Endothelial cell of umbilical vein (primary cell): ENCODE data around the gene KRT71.

Source experiments
- EZH2 ChIP-seq: IDR thresholded peaks from 2 replicates; pipeline ENCODE4 v1.6.1; 2012; ENCODE audit warnings: borderline replicate concordance, low read depth, mild to moderate bottlenecking, moderate library complexity, low read length, inconsistent platforms; ENCODE audit not compliant: severe bottlenecking
- FOS ChIP-seq: IDR thresholded peaks from 2 replicates; pipeline ENCODE4 v1.6.1; 2011; ENCODE audit warnings: mild to moderate bottlenecking, low read length, moderate library complexity, borderline replicate concordance; ENCODE audit not compliant: insufficient read depth
- POLR2A ChIP-seq: IDR thresholded peaks from 2 replicates; pipeline ENCODE4 v1.6.1; 2012; ENCODE audit warnings: low read depth, mild to moderate bottlenecking, control low read depth, low read length
- POLR2AphosphoS5 ChIP-seq: IDR thresholded peaks from 2 replicates; pipeline ENCODE4 v1.6.1; 2012; ENCODE audit warnings: low read depth, mild to moderate bottlenecking, control low read depth, low read length, moderate library complexity; ENCODE audit not compliant: insufficient read depth
- TF ChIP-seq, protein P1 (sequence below), 2 donors: IDR thresholded peaks; 1 replicate in 1 of 2; 2 replicates in 1 of 2; pipeline ENCODE4 v1.5.1; 2011; ENCODE audit warnings: low read length in 2 of 2, mild to moderate bottlenecking in 2 of 2, moderate library complexity in 2 of 2, control low read depth in 1 of 2, inconsistent platforms in 1 of 2, low read depth in 1 of 2; ENCODE audit not compliant: insufficient read depth in 1 of 2; ENCODE audit errors: extremely low read depth in 1 of 2
- TF ChIP-seq, protein P2 (sequence below): IDR thresholded peaks from 2 replicates; pipeline ENCODE4 v1.6.1; 2011; ENCODE audit not compliant: insufficient read depth, insufficient read length

DNA sequence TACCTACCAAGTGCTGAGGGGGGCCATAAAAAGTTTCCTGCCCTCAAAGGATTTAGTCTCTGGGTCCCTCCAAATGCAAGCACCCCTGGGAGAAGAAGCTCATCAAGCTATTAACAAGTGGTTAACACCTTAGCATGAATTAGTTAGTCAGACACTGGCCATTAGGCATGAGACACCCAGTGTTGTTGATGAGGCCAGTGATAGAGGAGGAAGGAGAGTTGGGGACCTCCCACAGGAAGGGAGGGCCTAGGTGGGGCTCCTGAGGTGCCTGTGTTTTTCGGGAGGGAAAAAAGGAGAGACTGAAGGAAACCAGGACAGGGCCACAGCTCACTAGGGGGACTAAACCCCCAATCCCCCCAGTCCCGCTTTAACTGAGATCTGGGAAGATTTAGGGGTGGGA, 4.5 kb upstream of the KRT71 start:
- no peak for TF ChIP-seq POLR2AphosphoS5
- TF ChIP-seq FOS, result no peak
- TF ChIP-seq, protein P1, sequence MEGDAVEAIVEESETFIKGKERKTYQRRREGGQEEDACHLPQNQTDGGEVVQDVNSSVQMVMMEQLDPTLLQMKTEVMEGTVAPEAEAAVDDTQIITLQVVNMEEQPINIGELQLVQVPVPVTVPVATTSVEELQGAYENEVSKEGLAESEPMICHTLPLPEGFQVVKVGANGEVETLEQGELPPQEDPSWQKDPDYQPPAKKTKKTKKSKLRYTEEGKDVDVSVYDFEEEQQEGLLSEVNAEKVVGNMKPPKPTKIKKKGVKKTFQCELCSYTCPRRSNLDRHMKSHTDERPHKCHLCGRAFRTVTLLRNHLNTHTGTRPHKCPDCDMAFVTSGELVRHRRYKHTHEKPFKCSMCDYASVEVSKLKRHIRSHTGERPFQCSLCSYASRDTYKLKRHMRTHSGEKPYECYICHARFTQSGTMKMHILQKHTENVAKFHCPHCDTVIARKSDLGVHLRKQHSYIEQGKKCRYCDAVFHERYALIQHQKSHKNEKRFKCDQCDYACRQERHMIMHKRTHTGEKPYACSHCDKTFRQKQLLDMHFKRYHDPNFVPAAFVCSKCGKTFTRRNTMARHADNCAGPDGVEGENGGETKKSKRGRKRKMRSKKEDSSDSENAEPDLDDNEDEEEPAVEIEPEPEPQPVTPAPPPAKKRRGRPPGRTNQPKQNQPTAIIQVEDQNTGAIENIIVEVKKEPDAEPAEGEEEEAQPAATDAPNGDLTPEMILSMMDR (IDR thresholded peaks at IDR 0.05; ENCODE audit: extremely low read depth in 1 of 2, insufficient read depth in 1 of 2, low read depth in 1 of 2, low read length in 2 of 2), result no peak
- TF ChIP-seq EZH2, result no peak
- TF ChIP-seq POLR2A, result no peak
- TF ChIP-seq, protein P2, sequence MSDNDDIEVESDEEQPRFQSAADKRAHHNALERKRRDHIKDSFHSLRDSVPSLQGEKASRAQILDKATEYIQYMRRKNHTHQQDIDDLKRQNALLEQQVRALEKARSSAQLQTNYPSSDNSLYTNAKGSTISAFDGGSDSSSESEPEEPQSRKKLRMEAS, result no peak
